ENCODE data around the gene BASP1. TPM values are rescaled to one million over a fixed set of nuclear protein-coding genes. Genes with fewer than 3 reads are reported as not detected.
A peak's percentile ranks its signal among the peaks of the same experiment; 100 is the strongest.

BASP1 gene
- total RNA-seq, 1 experiment from 2014 or later = not detected

DNA sequence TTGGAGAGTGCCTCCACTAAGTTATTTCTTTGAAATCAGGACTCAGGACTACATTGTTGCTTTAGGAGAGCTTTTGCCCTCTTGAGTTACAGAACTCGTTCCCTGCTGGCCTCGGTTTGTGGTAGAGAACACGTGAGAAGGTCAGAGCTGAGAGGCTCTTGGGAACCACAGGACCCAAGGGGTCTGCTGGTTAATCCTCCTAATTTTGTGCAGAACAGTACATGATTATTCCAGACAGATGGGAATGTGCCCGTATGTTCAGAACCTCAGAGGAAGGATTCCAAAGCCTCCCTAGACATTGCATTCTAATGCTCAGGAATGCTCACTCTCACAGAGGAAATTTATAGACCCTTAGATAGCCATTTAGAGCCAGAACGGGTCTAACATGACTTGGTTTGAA, 25.2 kb upstream of the BASP1 start:
- no peaks in the 10 kb centered on the region for H3K27me3 Mint-ChIP-seq (ENCODE audit: unreplicated experiment)
- H3K4me3 Mint-ChIP-seq (ENCODE audit: low read depth, unreplicated experiment) = no peak overlapping the region
- intact Hi-C loops (cut with micrococcal nuclease; ENCODE audit: unreplicated experiment) = no loop called here
- CTCF ChIA-PET = interaction anchor here (0.6 to 0.7 kb wide), 2 partner anchors 24 to 78 kb away, joined by 4 to 7 read pairs; no protein-coding TSS in a partner anchor
- no peak overlapping the region for H3K27ac Mint-ChIP-seq (ENCODE audit: unreplicated experiment)
- TF ChIP-seq CTCF (IDR thresholded peaks at IDR 0.05; ENCODE audit: unreplicated experiment) = no peak
- H3K9me3 Mint-ChIP-seq (ENCODE audit: low read depth, unreplicated experiment) = peaks cover 2% of the 10 kb centered on the region
- H3K4me1 Mint-ChIP-seq (ENCODE audit: low read depth, unreplicated experiment) = peaks cover 33% of the 10 kb centered on the region
- no peak for DNase-seq
- no peaks in the 10 kb centered on the region for H3K36me3 Mint-ChIP-seq (ENCODE audit: insufficient read depth, unreplicated experiment)
- BruUV-seq (replicated peaks) = no TSS peak

GRCh38 chr5:17196024-17196423, 21.4 kb upstream of the BASP1 start:
- TF ChIP-seq CTCF (IDR thresholded peaks at IDR 0.05; ENCODE audit: unreplicated experiment) = no peak
- Mint-ChIP-seq H3K4me1 (ENCODE audit: low read depth, unreplicated experiment) (peaks cover 4% of the 10 kb centered on the region), H3K9me3 (ENCODE audit: low read depth, unreplicated experiment) (peaks cover 10% of the 10 kb centered on the region), H3K27me3 (ENCODE audit: unreplicated experiment) (no peaks in the 10 kb centered on the region), H3K36me3 (ENCODE audit: insufficient read depth, unreplicated experiment) (no peaks in the 10 kb centered on the region), H3K27ac (ENCODE audit: unreplicated experiment) (no peak overlapping the region), H3K4me3 (ENCODE audit: low read depth, unreplicated experiment) (no peak overlapping the region)
- no peak for DNase-seq
- intact Hi-C loops (cut with micrococcal nuclease; ENCODE audit: unreplicated experiment) = no loop called here
- CTCF ChIA-PET = interaction anchor here (0.6 kb wide), 2 partner anchors 17 to 260 kb away, joined by 3 read pairs; partner anchors contain the start of gene MYO10
- BruUV-seq (replicated peaks) = no TSS peak

DNA sequence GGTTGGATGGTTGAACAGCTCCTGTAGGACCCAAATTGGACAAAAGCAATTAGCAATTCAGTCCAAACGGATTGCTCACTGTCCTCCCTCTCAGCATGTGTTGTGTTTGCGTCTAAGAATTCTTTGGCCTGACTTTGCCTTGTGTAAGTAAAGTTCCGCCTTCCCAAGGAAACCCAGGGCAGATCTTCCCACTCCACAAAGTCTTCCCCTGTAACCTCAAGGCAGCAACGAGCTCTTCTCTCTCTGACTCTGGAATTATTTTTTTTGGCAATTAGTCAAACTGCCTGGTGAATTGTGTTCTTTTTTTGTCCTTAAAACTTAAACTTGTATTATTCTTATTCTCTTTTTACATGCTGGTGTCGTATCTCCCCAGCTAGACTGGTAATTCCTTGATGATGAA, 20.7 kb upstream of the BASP1 start:
- DNase-seq = no peak
- Mint-ChIP-seq H3K27ac (ENCODE audit: unreplicated experiment) (no peak overlapping the region), H3K36me3 (ENCODE audit: insufficient read depth, unreplicated experiment) (no peaks in the 10 kb centered on the region), H3K27me3 (ENCODE audit: unreplicated experiment) (no peaks in the 10 kb centered on the region), H3K4me1 (ENCODE audit: low read depth, unreplicated experiment) (no peaks in the 10 kb centered on the region), H3K4me3 (ENCODE audit: low read depth, unreplicated experiment) (no peak overlapping the region), H3K9me3 (ENCODE audit: low read depth, unreplicated experiment) (peaks cover 10% of the 10 kb centered on the region)
- BruUV-seq (replicated peaks) = no TSS peak
- intact Hi-C loops (cut with micrococcal nuclease; ENCODE audit: unreplicated experiment) = no loop called here
- TF ChIP-seq CTCF (IDR thresholded peaks at IDR 0.05; ENCODE audit: unreplicated experiment) = no peak
- CTCF ChIA-PET = interaction anchor here (0.7 kb wide), 1 partner anchor 284 kb away, joined by 4 read pairs; no protein-coding TSS in a partner anchor

- Mint-ChIP-seq H3K27ac (ENCODE audit: unreplicated experiment) (no peak overlapping the region), H3K4me1 (ENCODE audit: low read depth, unreplicated experiment) (peaks cover 14% of the 10 kb centered on the region), H3K9me3 (ENCODE audit: low read depth, unreplicated experiment) (peaks cover under 1% of the 10 kb centered on the region), H3K27me3 (ENCODE audit: unreplicated experiment) (peaks cover 19% of the 10 kb centered on the region), H3K36me3 (ENCODE audit: insufficient read depth, unreplicated experiment) (no peaks in the 10 kb centered on the region), H3K4me3 (ENCODE audit: low read depth, unreplicated experiment) (no peak overlapping the region)
- BruUV-seq (replicated peaks) = no TSS peak
- CTCF ChIA-PET = interaction anchor here (0.7 to 1.9 kb wide), 4 partner anchors 13 to 1043 kb away, joined by 3 to 4 read pairs (median 3); no protein-coding TSS in a partner anchor
- TF ChIP-seq CTCF (IDR thresholded peaks at IDR 0.05; ENCODE audit: unreplicated experiment) = peak; percentile 78
- peak; percentile 51 for DNase-seq
- intact Hi-C loops (cut with micrococcal nuclease; ENCODE audit: unreplicated experiment) = loop anchor here (1.0 to 10.0 kb wide), 3 partner anchors 412 to 715 kb away; no protein-coding TSS in a partner anchor
Measured at GRCh38 chr5:17203329-17204132, 13.9 kb upstream of the BASP1 start.
